GM23338 (cell line): ENCODE measurements around the gene SPRING1.

Source experiments
- EZH2 ChIP-seq: fragments of 200-600 bp; sonication (generic); IDR thresholded peaks from one replicate; pipeline ENCODE4 v1.8.0; 2017; ENCODE audit warnings: antibody characterized with exemption, mild to moderate bottlenecking, low read depth; ENCODE audit not compliant: unreplicated experiment
- EZH2phosphoT487 ChIP-seq: fragments of 200-600 bp; sonication (generic); IDR thresholded peaks from one replicate; pipeline ENCODE4 v1.8.1; 2018; ENCODE audit warnings: antibody characterized with exemption; ENCODE audit not compliant: unreplicated experiment
- POLR2AphosphoS5 ChIP-seq: IDR thresholded peaks from 2 replicates; pipeline ENCODE4 v1.6.1; 2016; ENCODE audit warnings: antibody characterized with exemption, low read depth
- TF ChIP-seq, protein P1 (sequence below), 2 experiments: fragments of 200-600 bp in 1 of 2; sonication (generic) in 1 of 2; conservative IDR thresholded peaks; 2 replicates each; pipeline versions ENCODE4 v1.5.1 to v1.6.1; 2016 to 2017; ENCODE audit warnings: antibody characterized with exemption in 2 of 2, low read depth in 2 of 2, mild to moderate bottlenecking in 2 of 2, moderate library complexity in 1 of 2

DNA sequence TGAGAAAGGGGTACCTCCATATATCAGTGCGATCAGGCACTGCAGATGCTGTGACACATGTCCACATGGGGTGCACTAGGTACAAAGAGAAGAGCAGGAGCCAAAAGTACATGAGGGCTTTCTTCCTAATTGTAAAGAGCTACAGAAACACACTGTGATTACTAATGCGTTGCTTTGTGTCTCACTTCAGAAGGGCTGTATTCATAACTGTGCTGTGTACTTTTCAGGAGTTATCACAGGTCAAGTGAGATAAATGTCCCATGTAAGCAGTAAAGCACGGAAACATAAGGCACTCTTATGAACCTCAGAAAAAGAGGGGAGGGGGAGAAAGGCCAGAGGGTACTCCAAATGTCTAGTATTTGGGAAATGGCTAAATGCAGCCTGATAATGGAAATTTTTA lies 10.6 kb downstream of the SPRING1 start:
- TF ChIP-seq POLR2AphosphoS5 = no peak
- TF ChIP-seq, protein P1, sequence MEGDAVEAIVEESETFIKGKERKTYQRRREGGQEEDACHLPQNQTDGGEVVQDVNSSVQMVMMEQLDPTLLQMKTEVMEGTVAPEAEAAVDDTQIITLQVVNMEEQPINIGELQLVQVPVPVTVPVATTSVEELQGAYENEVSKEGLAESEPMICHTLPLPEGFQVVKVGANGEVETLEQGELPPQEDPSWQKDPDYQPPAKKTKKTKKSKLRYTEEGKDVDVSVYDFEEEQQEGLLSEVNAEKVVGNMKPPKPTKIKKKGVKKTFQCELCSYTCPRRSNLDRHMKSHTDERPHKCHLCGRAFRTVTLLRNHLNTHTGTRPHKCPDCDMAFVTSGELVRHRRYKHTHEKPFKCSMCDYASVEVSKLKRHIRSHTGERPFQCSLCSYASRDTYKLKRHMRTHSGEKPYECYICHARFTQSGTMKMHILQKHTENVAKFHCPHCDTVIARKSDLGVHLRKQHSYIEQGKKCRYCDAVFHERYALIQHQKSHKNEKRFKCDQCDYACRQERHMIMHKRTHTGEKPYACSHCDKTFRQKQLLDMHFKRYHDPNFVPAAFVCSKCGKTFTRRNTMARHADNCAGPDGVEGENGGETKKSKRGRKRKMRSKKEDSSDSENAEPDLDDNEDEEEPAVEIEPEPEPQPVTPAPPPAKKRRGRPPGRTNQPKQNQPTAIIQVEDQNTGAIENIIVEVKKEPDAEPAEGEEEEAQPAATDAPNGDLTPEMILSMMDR (conservative IDR thresholded peaks at IDR 0.05; ENCODE audit: low read depth in 2 of 2) = 0 out of 4 replicates have a peak, but pooled peaks of 1 of the 2 experiments have one; percentile 7
- no peak for TF ChIP-seq EZH2
- TF ChIP-seq EZH2phosphoT487 = no peak
